Gastrocnemius medialis (tissue), 4 donors: ENCODE data around the gene GFPT1. TPM values are rescaled to one million over a fixed set of nuclear protein-coding genes. Genes with fewer than 3 reads are reported as not detected.
A peak's percentile ranks its signal among the peaks of the same experiment; 100 is the strongest.

Experiments used
- ATAC-seq, 2 donors: fragments of 150-250 bp; one replicate each; pipeline ENCODE4 v1.9.1; 2016
- DNase-seq, 2 donors: peaks; one replicate each; pipeline ENCODE4 v3.0.0-alpha.2; 2019
- H3K27ac ChIP-seq, 4 donors: fragments of 200-600 bp; sonication (generic); 1 replicate in 1 of 4; 2 replicates in 3 of 4; pipeline ENCODE4 v1.5.1; 2016 to 2018; ENCODE audit warnings: mild to moderate bottlenecking in 2 of 4, moderate library complexity in 1 of 4
- H3K27me3 ChIP-seq, 3 donors: fragments of 200-600 bp; sonication (generic) in 2 of 3; 1 replicate in 1 of 3; 2 replicates in 2 of 3; pipeline versions ENCODE4 v1.5.1 to v1.6.0; 2016 to 2019; ENCODE audit warnings: mild to moderate bottlenecking in 1 of 3, moderate library complexity in 1 of 3
- H3K36me3 ChIP-seq, 2 donors: fragments of 200-600 bp; sonication (generic) in 1 of 2; one replicate each; pipeline ENCODE4 v1.5.1; 2017 to 2018
- H3K4me1 ChIP-seq, 2 donors: fragments of 200-600 bp; sonication (generic) in 1 of 2; one replicate each; pipeline ENCODE4 v1.5.1; 2016 to 2017; ENCODE audit warnings: mild to moderate bottlenecking in 2 of 2
- H3K4me3 ChIP-seq, 4 donors: fragments of 200-600 bp; sonication (generic) in 3 of 4; 1 replicate in 1 of 4; 2 replicates in 3 of 4; pipeline ENCODE4 v1.5.1; 2016 to 2019; ENCODE audit warnings: mild to moderate bottlenecking in 2 of 4
- H3K9me3 ChIP-seq, 3 donors: fragments of 200-600 bp; sonication (generic) in 2 of 3; 1 replicate in 1 of 3; 2 replicates in 2 of 3; pipeline ENCODE4 v1.5.1; 2016 to 2019
- CTCF ChIP-seq, 5 experiments: fragments of 450-650 bp in 3 of 5; fragments of 200-600 bp in 2 of 5; sonication (generic) in 2 of 5; IDR thresholded peaks in 4 of 5; conservative IDR thresholded peaks in 1 of 5; 1 replicate in 4 of 5; 2 replicates in 1 of 5; pipeline ENCODE4 v1.5.1; 2016 to 2019; ENCODE audit warnings: antibody characterized with exemption in 5 of 5, mild to moderate bottlenecking in 3 of 5, moderate library complexity in 3 of 5
- POLR2A ChIP-seq, 2 donors: fragments of 450-650 bp; IDR thresholded peaks; one replicate each; pipeline ENCODE4 v1.6.1; 2017; ENCODE audit warnings: antibody characterized with exemption in 2 of 2, mild to moderate bottlenecking in 2 of 2, moderate library complexity in 2 of 2
- in situ Hi-C, 4 donors: fragments of 200-750 bp; cut with MboI; loops; one replicate each; pipeline versions ENCODE4 v1.15.0 to v1.8.0; 2017; ENCODE audit warnings: low sequenced_read_pairs in 4 of 4
- intact Hi-C: fragments of 100-400 bp; cut with DNase I; formaldehyde crosslinking; loops from one replicate; pipeline ENCODE4 v1.15.1; 2023; ENCODE audit warnings: low total_unique reads
- total RNA-seq, 4 donors: library from RNA; depleted of rRNA; stranded (reverse); fragments of >200 nt; gene quantifications; one replicate each; pipeline versions ENCODE4 v1.1.0 to v1.2.3, GENCODE V29; 2016

Gene GFPT1
- total RNA-seq, 4 donors from 2014 or later: 12.2 to 31.4 (median 14.8) TPM

DNA sequence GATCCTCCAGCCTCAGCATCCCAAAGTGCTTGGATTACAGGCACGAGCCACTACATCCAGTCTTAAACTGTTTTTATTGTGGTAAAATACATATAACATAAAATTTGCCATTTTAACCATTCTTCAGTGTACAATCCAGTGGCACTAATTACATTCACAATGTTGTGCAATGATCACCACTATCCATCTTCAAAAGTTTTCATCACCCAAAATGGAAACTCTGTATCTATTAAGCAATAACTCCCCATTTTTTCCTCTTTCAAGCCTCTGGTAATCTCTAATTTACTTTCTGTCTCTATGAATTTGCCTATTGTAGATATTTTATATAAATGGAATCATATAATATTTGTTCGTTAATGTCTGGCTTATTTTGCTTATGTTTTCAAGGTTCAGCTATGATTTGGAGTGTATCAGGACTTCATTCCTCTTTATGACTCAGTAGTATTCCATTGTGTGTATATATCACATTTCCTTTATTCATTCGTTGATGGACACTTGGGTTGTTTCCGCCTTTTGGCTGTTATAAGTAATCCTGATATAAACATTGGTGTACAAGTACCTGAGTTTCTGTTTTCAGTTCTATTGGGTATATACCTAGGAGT lies 71.8 kb downstream of the GFPT1 start:
- Histone ChIP-seq H3K4me1 (no peaks in the 10 kb centered on the region), H3K36me3 (no peaks in the 10 kb centered on the region), H3K27ac (no peak overlapping the region), H3K9me3 (no peaks in the 10 kb centered on the region), H3K27me3 (no peaks in the 10 kb centered on the region), H3K4me3 (no peak overlapping the region)
- in situ Hi-C loops (loop anchor here in 1 of 4 donors (10.0 kb wide), 1 partner anchor 300 kb away; the partner anchor contains the start of gene ANTXR1), intact Hi-C loops (no loop called here)
- TF ChIP-seq CTCF (IDR thresholded peaks at IDR 0.05 in 4 of 5, conservative IDR thresholded peaks at IDR 0.05 in 1 of 5) (no peak), POLR2A (IDR thresholded peaks at IDR 0.05) (no peak)
- DNase-seq (no peak), ATAC-seq (no peak)

DNA sequence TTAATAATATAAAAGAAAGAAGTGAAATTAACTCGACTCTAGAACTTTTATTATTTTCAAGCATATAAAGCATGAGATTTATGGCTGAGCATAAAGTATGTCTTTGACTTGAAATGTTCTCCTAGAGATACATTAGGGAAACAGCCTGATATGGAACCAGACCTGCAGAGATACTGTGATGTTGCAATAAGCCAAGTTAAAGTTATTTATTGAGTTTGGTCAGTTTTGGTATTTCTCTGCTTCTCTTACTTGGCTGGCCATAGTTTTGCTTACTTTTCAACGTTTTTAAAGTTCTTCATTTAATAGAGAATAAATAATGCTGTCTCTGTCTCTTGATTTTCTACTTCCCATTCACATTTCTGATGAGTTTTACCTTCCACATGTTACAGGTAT lies 76.0 kb downstream of the GFPT1 start:
- Histone ChIP-seq H3K27ac (no peak overlapping the region), H3K36me3 (no peaks in the 10 kb centered on the region), H3K4me3 (no peak overlapping the region), H3K27me3 (peaks cover 6 to 12% (median 12%) of the 10 kb centered on the region in 3 donors), H3K4me1 (peaks cover 8 to 18% of the 10 kb centered on the region in 2 donors), H3K9me3 (no peaks in the 10 kb centered on the region)
- intact Hi-C loops: no loop called here
- ATAC-seq: no peak
- no peak for DNase-seq
- TF ChIP-seq CTCF (IDR thresholded peaks at IDR 0.05 in 4 of 5, conservative IDR thresholded peaks at IDR 0.05 in 1 of 5) (no peak), POLR2A (IDR thresholded peaks at IDR 0.05) (no peak)
- in situ Hi-C loops: loop anchor here in 1 of 4 donors (10.0 kb wide), 1 partner anchor 296 kb away; the partner anchor contains the start of gene ANTXR1

DNA sequence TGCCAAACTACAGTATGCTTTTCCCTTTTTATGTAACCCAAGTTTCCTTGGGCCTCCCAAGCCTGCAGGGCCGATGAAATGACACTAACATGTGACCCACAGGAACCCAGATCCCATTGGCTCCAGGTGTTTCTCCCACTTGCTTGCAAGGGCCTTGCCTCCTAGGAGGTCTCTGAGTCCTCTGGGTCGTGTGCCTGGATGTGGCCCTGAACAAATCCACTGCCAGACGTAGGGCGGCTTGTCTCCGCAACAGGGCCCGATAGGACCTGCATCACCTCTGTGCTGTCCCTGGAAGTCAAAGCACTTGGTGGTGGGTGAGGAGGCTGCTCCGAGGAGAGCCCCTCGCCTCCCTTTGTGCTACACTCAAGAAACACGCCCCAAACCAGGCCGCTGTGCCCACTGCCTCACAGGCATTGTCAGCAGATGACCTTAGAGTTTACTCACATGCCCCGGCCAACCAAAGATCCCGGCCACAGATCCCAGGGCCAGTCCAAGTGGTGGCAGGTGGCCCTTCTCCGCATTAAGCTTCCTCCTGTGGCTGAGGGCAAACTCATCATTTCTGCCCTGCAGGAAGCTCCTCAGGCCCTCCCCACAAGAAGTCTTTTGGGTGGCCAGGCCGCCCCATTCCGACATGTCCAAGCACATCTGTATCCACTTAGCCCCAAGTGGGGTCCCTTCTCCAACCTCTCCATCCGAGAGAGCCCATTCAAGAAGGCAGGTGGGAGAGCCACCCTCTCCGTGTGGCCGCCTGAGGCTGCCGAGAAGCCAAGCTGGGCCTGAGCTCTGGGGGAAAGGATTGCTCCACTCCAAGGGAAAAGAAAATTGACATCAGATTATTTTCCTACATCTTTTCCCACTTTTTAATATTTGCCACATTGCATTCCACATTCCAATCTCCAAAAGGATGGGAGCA lies 76.7 kb downstream of the GFPT1 start:
- H3K4me1 ChIP-seq: peaks cover 12 to 23% of the 10 kb centered on the region in 2 donors
- no peak overlapping the region for H3K4me3 ChIP-seq
- H3K27me3 ChIP-seq: peaks cover 10 to 18% (median 18%) of the 10 kb centered on the region in 3 donors
- no peaks in the 10 kb centered on the region for H3K9me3 ChIP-seq
- no peaks in the 10 kb centered on the region for H3K36me3 ChIP-seq
- H3K27ac ChIP-seq: peak overlapping the region in 3 of 4 donors; percentile 26 to 38 (median 35)
- no peak for TF ChIP-seq CTCF (IDR thresholded peaks at IDR 0.05 in 4 of 5, conservative IDR thresholded peaks at IDR 0.05 in 1 of 5)
- no peak for TF ChIP-seq POLR2A (IDR thresholded peaks at IDR 0.05)
- ATAC-seq (no peak), DNase-seq (no peak)
- in situ Hi-C loops (loop anchor here in 1 of 4 donors (10.0 kb wide), 1 partner anchor 296 kb away; the partner anchor contains the start of gene ANTXR1), intact Hi-C loops (no loop called here)

GRCh38 chr2:69309351-69310110 lies 77.5 kb downstream of the GFPT1 start:
- H3K27me3 ChIP-seq: peaks cover 13 to 27% (median 19%) of the 10 kb centered on the region in 3 donors
- H3K4me3 ChIP-seq: no peak overlapping the region
- no peak for TF ChIP-seq CTCF (IDR thresholded peaks at IDR 0.05 in 4 of 5, conservative IDR thresholded peaks at IDR 0.05 in 1 of 5)
- no peak for TF ChIP-seq POLR2A (IDR thresholded peaks at IDR 0.05)
- no peaks in the 10 kb centered on the region for H3K9me3 ChIP-seq
- H3K4me1 ChIP-seq: peaks cover 12 to 23% of the 10 kb centered on the region in 2 donors
- ATAC-seq (no peak), DNase-seq (no peak)
- intact Hi-C loops: loop anchor here (5.0 to 10.0 kb wide), 3 partner anchors 135 to 845 kb away; partner anchors contain the start of genes APLF and FBXO48
- no peaks in the 10 kb centered on the region for H3K36me3 ChIP-seq
- in situ Hi-C loops: loop anchor here (5.0 to 10.0 kb wide), 3 partner anchors 292 to 297 kb away; partner anchors contain the start of gene ANTXR1 (in 3 of the 4)
- peak overlapping the region in 3 of 4 donors; percentile 10 to 38 (median 35) for H3K27ac ChIP-seq
